Head of caudate nucleus (tissue), 42 donors: ENCODE data around the gene CDV3.
"Not testable (repeated sequence)": the region's sequence is repeated elsewhere in the genome, so short reads cannot be mapped to it uniquely, and the experiment has no call there.

Experiments
- DNase-seq, 42 donors: peaks; one replicate each; pipeline versions ENCODE4 v3.0.0 to v3.0.0-alpha.2; 2020 to 2021; ENCODE audit warnings: mixed read lengths in 7 of 42
- intact Hi-C: fragments of 100-400 bp; cut with DNase I; formaldehyde crosslinking; loops from one replicate; pipeline ENCODE4 v1.15.0; 2022

Gene CDV3, protein sequence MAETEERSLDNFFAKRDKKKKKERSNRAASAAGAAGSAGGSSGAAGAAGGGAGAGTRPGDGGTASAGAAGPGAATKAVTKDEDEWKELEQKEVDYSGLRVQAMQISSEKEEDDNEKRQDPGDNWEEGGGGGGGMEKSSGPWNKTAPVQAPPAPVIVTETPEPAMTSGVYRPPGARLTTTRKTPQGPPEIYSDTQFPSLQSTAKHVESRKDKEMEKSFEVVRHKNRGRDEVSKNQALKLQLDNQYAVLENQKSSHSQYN

DNA sequence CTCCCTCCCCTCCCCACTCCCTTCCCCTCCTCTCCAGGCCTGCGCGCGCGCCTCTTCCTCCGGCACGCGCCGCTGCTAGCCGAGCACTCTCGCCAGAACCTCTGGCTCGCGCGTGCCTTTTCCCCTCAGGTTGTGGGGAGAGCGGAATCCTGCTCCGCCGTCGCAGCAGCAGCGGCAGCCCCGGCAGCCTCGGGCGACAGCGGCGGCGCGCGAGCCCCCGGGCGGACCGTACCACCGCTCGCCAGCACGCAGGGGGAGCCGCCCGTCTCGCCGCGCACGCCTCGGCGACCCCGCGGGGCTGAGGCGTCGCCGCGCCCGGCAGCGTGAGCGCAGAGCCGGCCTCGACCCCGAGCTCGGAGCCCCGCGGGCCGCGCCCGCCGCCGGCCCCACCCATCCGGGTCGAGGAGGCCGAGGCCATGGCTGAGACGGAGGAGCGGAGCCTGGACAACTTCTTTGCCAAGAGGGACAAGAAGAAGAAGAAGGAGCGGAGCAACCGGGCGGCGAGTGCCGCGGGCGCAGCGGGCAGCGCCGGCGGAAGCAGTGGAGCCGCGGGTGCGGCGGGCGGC lies at the start of gene CDV3:
Gene CDV3, plus strand, starts transcription at position 58 of the 566 bp plus-strand sequence. Its CDS starts 359 bp downstream, at position 417.
- peak in 2 of 42 donors; percentile 17 to 61 for DNase-seq
- intact Hi-C loops: loop anchor here (2.0 to 5.0 kb wide), 2 partner anchors 851 to 914 kb away; partner anchors contain the start of genes ANAPC13, CEP63 and NPHP3

- DNase-seq, intact Hi-C loops: not testable (repeated sequence)
Observed at GRCh38 chr3:133523758-133524157, 49.7 kb upstream of the CDV3 start.

GRCh38 chr3:133525435-133525834 lies 48.1 kb upstream of the CDV3 start:
- intact Hi-C loops: no loop called here
- no peak for DNase-seq

DNA sequence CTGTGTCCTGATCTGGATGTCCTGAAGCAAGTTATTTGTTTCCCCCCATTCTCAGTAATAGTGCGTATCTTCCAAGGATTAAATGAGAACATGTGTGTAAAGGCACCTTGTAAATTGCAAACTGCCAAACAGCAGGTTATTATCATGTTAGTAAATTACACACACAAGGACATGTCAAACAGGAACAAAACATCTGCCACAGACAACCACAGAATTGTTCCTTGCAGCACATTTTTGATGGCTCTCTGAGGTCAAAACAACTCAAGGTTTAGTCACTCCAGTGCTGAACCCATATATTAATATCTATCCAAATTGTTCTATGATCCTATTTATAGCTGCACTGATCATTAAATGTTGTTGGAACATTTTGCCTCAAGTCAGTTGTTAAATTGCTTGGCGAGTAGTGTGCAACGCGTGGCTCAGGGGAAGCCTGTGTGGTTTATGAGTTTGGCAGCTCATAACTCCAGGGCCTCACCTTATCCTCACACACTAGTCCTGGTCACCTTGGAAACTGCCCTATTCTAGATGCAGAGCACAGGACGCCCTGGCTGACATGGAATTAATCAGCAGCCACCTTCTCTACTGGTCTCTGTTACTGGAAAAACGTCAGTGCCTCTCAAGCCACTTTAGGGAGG lies 46.3 kb upstream of the CDV3 start:
- DNase-seq: no peak
- intact Hi-C loops: no loop called here

GRCh38 chr3:133529809-133530208 lies 43.7 kb upstream of the CDV3 start:
- intact Hi-C loops: no loop called here
- DNase-seq: no peak

- intact Hi-C loops: no loop called here
- DNase-seq: no peak
Observed at GRCh38 chr3:133531981-133532380, 41.5 kb upstream of the CDV3 start.

GRCh38 chr3:133532951-133533350 lies 40.5 kb upstream of the CDV3 start:
- intact Hi-C loops: no loop called here
- DNase-seq: no peak

- intact Hi-C loops: no loop called here
- peak in 2 of 42 donors; percentile 13 to 18 for DNase-seq
Observed at GRCh38 chr3:133535971-133536881, 37.3 kb upstream of the CDV3 start.

DNA sequence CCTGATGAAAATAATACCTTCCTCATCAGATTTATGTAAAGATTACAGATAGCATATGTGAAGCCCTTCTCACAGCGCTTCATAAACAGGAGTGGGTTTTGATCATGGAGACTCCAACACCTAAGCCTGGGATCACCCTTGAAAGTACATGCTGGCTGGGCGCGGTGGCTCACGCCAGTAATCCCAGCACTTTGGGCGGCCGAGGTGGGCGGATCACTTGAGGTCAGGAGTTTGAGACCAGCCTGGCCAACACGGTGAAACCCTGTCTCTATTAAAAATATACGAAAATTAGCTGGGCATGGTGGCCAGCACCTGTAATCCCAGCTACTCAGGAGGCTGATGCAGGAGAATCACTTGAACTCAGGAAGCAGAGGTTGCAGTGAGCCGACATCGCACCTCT lies 36.4 kb upstream of the CDV3 start:
- intact Hi-C loops, DNase-seq: not testable (repeated sequence)

DNA sequence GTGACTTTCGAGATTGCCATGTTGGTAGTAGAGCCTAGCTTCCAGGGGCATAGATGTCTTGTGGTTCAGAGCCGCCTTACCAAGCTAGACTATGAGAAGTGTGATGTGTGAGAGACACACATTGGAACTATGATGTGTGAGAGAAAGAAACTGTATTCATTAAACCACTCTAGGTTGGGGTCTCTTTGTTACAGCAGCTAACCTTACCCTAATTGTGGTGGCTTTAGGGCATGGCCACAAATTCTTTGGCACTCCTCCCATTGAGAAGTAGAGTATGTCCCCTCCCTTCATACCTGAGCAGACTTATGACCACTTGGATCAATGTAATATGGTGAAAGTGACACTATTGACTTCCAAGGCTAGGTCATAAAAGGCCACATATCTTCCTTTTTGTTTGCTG lies 35.3 kb upstream of the CDV3 start:
- DNase-seq: no peak
- intact Hi-C loops: no loop called here

DNA sequence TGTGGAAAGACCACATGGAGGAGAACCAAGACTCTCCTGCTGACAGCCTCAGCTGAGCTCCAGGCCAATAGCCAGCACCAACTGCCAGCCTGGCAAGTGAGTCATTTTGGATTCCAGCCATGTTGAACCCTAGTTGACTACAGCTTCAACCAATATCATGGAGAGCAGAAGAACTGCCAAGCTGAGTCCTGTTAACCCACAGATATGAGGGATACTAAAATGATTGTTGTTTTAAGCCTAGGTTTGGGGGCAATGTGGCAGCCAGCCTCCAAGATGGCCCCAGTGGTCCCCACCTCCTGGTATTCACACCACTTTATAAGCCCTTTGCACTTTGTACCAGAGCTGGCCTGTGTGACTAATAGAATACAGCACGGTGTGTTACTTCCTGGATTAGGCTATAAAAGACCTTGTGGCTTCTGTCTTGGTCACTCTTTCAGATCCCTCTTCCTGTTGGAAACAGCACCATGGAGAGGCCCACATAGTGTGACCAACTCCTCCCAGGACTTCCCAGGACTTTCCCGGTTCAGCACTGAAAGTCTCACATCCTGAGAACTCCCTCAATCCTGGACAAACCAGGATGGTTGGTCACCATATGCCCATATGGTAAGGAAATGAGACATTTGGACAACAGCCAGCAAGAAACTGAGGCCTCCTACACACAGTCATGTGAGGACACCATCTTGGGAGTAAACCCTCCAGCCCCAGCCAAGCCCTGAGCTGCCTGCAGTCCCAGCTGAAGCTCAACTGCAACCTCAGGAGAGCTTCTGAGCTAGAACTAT lies 32.4 kb upstream of the CDV3 start:
- intact Hi-C loops: no loop called here
- peak in 4 of 42 donors; percentile 3 to 37 (median 14) for DNase-seq

- intact Hi-C loops: no loop called here
- no peak for DNase-seq
Observed at GRCh38 chr3:133542871-133543270, 30.6 kb upstream of the CDV3 start.

DNA sequence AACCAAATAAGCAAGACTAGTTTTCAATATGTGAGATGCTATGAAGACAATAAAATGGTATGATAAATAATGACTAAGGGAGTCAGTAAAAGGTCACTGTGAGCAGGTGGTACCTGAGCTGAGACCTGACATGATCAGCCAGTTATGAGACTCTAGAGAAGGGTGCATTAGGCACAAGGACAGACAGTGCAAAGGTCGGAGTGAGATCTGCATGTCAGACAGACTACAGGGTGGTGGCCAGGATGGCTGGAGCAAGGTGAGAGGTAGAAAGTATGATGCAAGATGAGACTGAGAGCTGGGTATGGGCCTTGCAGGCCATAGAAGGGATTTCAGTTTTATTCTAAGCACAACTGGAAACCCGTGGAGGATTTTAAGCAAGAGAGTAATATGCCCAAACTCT lies 28.5 kb upstream of the CDV3 start:
- intact Hi-C loops, DNase-seq: not testable (repeated sequence)

DNA sequence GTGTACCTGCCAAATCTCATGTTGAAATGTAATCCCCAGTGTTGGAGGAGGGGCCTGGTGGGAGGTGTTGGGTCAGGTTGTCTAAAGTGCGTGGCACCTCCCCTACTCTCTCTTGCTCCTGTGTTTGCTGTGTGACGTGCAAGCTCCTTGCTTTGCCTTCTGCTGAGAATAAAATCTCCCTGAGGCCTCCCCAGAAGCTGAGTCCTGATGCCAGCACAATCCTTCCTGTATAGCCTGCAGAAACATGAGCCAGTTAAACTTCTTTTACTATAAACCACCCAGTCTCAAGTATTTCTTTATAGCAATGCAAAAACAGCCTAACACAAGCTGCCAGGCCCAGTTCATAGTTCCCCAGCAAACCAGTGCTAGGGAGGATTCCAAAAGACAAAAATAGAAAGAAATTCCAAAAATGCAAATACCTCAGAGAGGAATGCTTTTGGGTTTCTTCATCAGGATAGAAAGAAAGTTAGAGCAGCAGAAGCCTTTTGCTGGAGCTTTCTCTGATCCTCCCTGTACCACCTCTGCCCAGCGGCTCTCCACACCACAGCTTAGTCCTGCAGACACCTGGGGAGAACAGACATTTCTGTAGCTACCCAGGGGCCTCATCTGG lies 25.9 kb upstream of the CDV3 start:
- DNase-seq: peak in 1 of 42 donors; percentile 7
- intact Hi-C loops: no loop called here

DNA sequence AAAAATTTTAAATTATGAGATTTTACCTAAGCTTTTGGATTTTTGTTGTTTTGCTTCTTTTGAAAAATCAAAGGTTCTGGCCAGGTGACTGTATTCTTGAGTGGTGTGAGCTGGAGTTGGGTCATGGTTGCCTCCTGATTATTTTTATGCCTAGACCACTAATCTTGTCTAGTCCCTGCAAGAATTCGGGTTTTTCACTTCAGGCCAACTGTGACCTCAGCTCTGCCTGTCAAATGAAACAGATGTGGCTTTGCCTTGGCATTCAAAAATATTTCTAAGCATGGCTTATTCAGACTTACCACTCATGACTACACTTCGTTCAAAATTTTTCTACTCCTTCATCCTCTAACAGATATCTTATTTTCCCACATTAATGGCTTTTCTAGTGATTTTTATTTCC lies 25.4 kb upstream of the CDV3 start:
- intact Hi-C loops: no loop called here
- peak in 1 of 42 donors; percentile 1 for DNase-seq

- DNase-seq: peak in 1 of 42 donors; percentile 6
- intact Hi-C loops: no loop called here
Observed at GRCh38 chr3:133549565-133549964, 23.9 kb upstream of the CDV3 start.

DNA sequence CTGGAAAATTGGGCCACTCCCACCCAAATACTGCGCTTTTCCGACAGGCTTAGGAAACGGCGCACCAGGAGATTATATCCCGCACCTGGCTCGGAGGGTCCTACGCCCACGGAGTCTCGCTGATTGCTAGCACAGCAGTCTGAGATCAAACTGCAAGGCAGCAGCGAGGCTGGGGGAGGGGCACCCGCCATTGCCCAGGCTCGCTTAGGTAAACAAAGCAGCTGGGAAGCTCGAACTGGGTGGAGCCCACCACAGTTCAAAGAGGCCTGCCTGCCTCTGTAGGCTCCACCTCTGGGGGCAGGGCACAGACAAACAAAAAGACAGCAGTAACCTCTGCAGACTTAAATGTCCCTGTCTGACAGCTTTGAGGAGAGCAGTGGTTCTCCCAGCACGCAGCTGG lies 21.9 kb upstream of the CDV3 start:
- DNase-seq, intact Hi-C loops: not testable (repeated sequence)

- no peak for DNase-seq
- intact Hi-C loops: no loop called here
Observed at GRCh38 chr3:133561679-133562078, 11.8 kb upstream of the CDV3 start.
